ENCODE data around the gene EML4.

DNA sequence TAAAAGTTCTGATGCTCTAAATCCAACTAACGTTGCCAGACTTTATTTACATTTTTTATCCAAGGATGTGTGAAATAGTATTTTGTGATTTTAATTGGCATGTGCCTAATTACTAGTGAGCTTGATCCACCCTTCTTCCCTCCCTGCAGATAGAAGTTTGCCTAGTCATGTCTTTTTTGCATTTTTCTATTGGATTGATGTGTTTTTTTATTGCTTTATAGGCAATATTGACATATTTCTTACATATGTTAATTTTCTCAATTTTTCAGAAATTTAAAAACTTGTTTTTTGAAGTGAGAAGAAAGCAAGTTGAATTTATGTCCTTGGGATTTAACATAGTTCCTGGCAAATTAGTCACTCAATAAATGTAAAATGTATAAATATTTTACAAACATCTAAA is 56.4 kb downstream of the EML4 start:
- TF ChIP-seq EZH2phosphoT487 (IDR thresholded peaks at IDR 0.05; ENCODE audit: low read length) (no peak), EZH2 (optimal IDR thresholded peaks at IDR 0.05; ENCODE audit: low read depth, low read length) (no peak)
- TF ChIP-seq, protein P1, sequence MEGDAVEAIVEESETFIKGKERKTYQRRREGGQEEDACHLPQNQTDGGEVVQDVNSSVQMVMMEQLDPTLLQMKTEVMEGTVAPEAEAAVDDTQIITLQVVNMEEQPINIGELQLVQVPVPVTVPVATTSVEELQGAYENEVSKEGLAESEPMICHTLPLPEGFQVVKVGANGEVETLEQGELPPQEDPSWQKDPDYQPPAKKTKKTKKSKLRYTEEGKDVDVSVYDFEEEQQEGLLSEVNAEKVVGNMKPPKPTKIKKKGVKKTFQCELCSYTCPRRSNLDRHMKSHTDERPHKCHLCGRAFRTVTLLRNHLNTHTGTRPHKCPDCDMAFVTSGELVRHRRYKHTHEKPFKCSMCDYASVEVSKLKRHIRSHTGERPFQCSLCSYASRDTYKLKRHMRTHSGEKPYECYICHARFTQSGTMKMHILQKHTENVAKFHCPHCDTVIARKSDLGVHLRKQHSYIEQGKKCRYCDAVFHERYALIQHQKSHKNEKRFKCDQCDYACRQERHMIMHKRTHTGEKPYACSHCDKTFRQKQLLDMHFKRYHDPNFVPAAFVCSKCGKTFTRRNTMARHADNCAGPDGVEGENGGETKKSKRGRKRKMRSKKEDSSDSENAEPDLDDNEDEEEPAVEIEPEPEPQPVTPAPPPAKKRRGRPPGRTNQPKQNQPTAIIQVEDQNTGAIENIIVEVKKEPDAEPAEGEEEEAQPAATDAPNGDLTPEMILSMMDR (IDR thresholded peaks at IDR 0.05; ENCODE audit: low read length) = no peak

All from MM.1S (cell line).